Panc1 (cell line): Measurements from ENCODE around the gene NDUFAF3. TPM values are rescaled to one million over a fixed set of nuclear protein-coding genes. Genes with fewer than 3 reads are reported as not detected.
A peak's percentile ranks its signal among the peaks of the same experiment; 100 is the strongest.

Experiments
- ATAC-seq: fragments of 200-7000 bp; cut with Tn5 transposase; 2 replicates; pipeline ENCODE4 v1.9.1; 2020; ENCODE audit warnings: mild to moderate bottlenecking, moderate library complexity
- BruUV-seq: library from RNA; stranded (reverse); fragments of 400-500 nt; replicated peaks from 2 replicates; lab custom pipeline; 2021; lab: Mats Ljungman, UMichigan
- CTCF ChIA-PET: fragments of 300-600 bp; sonication (Branson Sonifier 250); formaldehyde crosslinking; loops from one replicate; lab custom pipeline; 2022; ENCODE audit warnings: antibody characterized with exemption; lab: Charles Lee
- POLR2A ChIA-PET: fragments of 300-600 bp; sonication (Branson Sonifier 250); formaldehyde crosslinking; loops from one replicate; lab custom pipeline; 2022; ENCODE audit warnings: antibody characterized with exemption; lab: Charles Lee
- DNase-seq: peaks from one replicate; pipeline ENCODE4 v3.0.0-alpha.2; 2010; ENCODE audit warnings: low read depth, low spot score
- H3K27ac ChIP-seq: 2 replicates; pipeline ENCODE4 v1.5.1; 2011; ENCODE audit warnings: mild to moderate bottlenecking, low read length, inconsistent platforms
- H3K27me3 ChIP-seq: fragments of 200-500 bp; sonication (Bioruptor generic); 2 replicates; pipeline ENCODE4 v1.6.0; 2014; ENCODE audit warnings: low read length, inconsistent platforms; ENCODE audit not compliant: control insufficient read depth, insufficient read depth
- H3K36me3 ChIP-seq: fragments of 200-500 bp; sonication (Bioruptor generic); 2 replicates; pipeline ENCODE4 v1.5.1; 2014; ENCODE audit warnings: inconsistent platforms, mild to moderate bottlenecking, low read length, moderate library complexity; ENCODE audit not compliant: control insufficient read depth, insufficient read depth
- H3K4me1 ChIP-seq: 2 replicates; pipeline ENCODE4 v1.5.1; 2011; ENCODE audit warnings: inconsistent platforms, mild to moderate bottlenecking, low read length, moderate library complexity; ENCODE audit not compliant: control insufficient read depth, insufficient read depth
- H3K4me3 ChIP-seq, 2 experiments: 2 replicates each; pipeline ENCODE4 v1.5.1; 2011 to 2012; ENCODE audit warnings: low read depth in 2 of 2, low read length in 2 of 2, mild to moderate bottlenecking in 2 of 2, inconsistent platforms in 1 of 2, moderate library complexity in 1 of 2
- H3K9me3 ChIP-seq: fragments of 200-500 bp; sonication (Bioruptor generic); 2 replicates; pipeline ENCODE4 v1.5.1; 2014; ENCODE audit warnings: low read depth, mild to moderate bottlenecking, inconsistent platforms, low read length, moderate library complexity; ENCODE audit not compliant: control insufficient read depth, insufficient read depth
- POLR2AphosphoS5 ChIP-seq: IDR thresholded peaks from 2 replicates; pipeline ENCODE4 v1.6.1; 2012; ENCODE audit warnings: mild to moderate bottlenecking, low read depth, low read length, moderate library complexity
- SIN3A ChIP-seq: IDR thresholded peaks from 2 replicates; pipeline ENCODE4 v1.6.1; 2012; ENCODE audit warnings: low read depth, mild to moderate bottlenecking, low read length, moderate library complexity, borderline replicate concordance; ENCODE audit not compliant: insufficient read depth
- TCF7L2 ChIP-seq: IDR thresholded peaks from 2 replicates; pipeline ENCODE4 v1.6.1; 2011; ENCODE audit warnings: mild to moderate bottlenecking, low read depth, low read length, inconsistent platforms
- in situ Hi-C: cut with HindIII; loops from 2 replicates; pipeline ENCODE4 v1.10.0; 2016; ENCODE audit warnings: low sequenced_read_pairs, low pct_unique_long_range_greater_than_20kb
- intact Hi-C: fragments of 100-400 bp; cut with micrococcal nuclease; formaldehyde crosslinking; loops from one replicate; pipeline ENCODE4 v1.10.0; 2022; ENCODE audit not compliant: unreplicated experiment
- total RNA-seq: library from RNA; stranded (reverse); gene quantifications from one replicate; pipeline ENCODE4 v1.2.1, GENCODE V29; 2021; ENCODE audit not compliant: unreplicated experiment
- TF ChIP-seq, protein P1 (sequence below): fragments of 450-650 bp; IDR thresholded peaks from 2 replicates; pipeline ENCODE4 v1.5.1; 2017; ENCODE audit warnings: mild to moderate bottlenecking
- TF ChIP-seq, protein P2 (sequence below), 2 experiments: IDR thresholded peaks; 2 replicates each; pipeline ENCODE4 v1.6.1; 2011 to 2012; ENCODE audit warnings: low read depth in 2 of 2, control low read depth in 1 of 2, low read length in 1 of 2, mild to moderate bottlenecking in 1 of 2, moderate library complexity in 1 of 2; ENCODE audit not compliant: insufficient read depth in 1 of 2

NDUFAF3 gene
- total RNA-seq, 1 experiment from 2014 or later, result 101 TPM

GRCh38 chr3:49001155-49001554 is 20.8 kb upstream of the NDUFAF3 start:
- H3K36me3 ChIP-seq, result no peaks in the 10 kb centered on the region
- H3K4me1 ChIP-seq, result peaks cover 10% of the 10 kb centered on the region
- H3K27me3 ChIP-seq, result no peaks in the 10 kb centered on the region
- intact Hi-C loops (no loop called here), in situ Hi-C loops (no loop called here)
- H3K27ac ChIP-seq, result peak overlapping the region; percentile 44; the same call in 1 of the 2 replicates
- no peak for DNase-seq
- BruUV-seq, result no TSS peak
- H3K9me3 ChIP-seq, result no peaks in the 10 kb centered on the region
- ATAC-seq, result no peak
- CTCF ChIA-PET, result no interaction called here
- POLR2A ChIA-PET, result no interaction called here
- no peak overlapping the region for H3K4me3 ChIP-seq
- TF ChIP-seq TCF7L2 (no peak), POLR2AphosphoS5 (no peak), SIN3A (no peak)
- TF ChIP-seq, protein P1, sequence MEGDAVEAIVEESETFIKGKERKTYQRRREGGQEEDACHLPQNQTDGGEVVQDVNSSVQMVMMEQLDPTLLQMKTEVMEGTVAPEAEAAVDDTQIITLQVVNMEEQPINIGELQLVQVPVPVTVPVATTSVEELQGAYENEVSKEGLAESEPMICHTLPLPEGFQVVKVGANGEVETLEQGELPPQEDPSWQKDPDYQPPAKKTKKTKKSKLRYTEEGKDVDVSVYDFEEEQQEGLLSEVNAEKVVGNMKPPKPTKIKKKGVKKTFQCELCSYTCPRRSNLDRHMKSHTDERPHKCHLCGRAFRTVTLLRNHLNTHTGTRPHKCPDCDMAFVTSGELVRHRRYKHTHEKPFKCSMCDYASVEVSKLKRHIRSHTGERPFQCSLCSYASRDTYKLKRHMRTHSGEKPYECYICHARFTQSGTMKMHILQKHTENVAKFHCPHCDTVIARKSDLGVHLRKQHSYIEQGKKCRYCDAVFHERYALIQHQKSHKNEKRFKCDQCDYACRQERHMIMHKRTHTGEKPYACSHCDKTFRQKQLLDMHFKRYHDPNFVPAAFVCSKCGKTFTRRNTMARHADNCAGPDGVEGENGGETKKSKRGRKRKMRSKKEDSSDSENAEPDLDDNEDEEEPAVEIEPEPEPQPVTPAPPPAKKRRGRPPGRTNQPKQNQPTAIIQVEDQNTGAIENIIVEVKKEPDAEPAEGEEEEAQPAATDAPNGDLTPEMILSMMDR, result no peak
- TF ChIP-seq, protein P2, sequence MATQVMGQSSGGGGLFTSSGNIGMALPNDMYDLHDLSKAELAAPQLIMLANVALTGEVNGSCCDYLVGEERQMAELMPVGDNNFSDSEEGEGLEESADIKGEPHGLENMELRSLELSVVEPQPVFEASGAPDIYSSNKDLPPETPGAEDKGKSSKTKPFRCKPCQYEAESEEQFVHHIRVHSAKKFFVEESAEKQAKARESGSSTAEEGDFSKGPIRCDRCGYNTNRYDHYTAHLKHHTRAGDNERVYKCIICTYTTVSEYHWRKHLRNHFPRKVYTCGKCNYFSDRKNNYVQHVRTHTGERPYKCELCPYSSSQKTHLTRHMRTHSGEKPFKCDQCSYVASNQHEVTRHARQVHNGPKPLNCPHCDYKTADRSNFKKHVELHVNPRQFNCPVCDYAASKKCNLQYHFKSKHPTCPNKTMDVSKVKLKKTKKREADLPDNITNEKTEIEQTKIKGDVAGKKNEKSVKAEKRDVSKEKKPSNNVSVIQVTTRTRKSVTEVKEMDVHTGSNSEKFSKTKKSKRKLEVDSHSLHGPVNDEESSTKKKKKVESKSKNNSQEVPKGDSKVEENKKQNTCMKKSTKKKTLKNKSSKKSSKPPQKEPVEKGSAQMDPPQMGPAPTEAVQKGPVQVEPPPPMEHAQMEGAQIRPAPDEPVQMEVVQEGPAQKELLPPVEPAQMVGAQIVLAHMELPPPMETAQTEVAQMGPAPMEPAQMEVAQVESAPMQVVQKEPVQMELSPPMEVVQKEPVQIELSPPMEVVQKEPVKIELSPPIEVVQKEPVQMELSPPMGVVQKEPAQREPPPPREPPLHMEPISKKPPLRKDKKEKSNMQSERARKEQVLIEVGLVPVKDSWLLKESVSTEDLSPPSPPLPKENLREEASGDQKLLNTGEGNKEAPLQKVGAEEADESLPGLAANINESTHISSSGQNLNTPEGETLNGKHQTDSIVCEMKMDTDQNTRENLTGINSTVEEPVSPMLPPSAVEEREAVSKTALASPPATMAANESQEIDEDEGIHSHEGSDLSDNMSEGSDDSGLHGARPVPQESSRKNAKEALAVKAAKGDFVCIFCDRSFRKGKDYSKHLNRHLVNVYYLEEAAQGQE (IDR thresholded peaks at IDR 0.05; ENCODE audit: insufficient read depth in 1 of 2, low read depth in 2 of 2, low read length in 1 of 2), result no peak

- Histone ChIP-seq H3K4me3 (no peak overlapping the region), H3K27me3 (no peaks in the 10 kb centered on the region), H3K9me3 (no peaks in the 10 kb centered on the region), H3K4me1 (peaks cover 16% of the 10 kb centered on the region), H3K36me3 (no peaks in the 10 kb centered on the region), H3K27ac (no peak overlapping the region)
- no peak for DNase-seq
- ATAC-seq, result no peak
- intact Hi-C loops, result no loop called here
- in situ Hi-C loops, result no loop called here
- BruUV-seq, result no TSS peak
- no peak for TF ChIP-seq TCF7L2
- TF ChIP-seq, protein P2 (IDR thresholded peaks at IDR 0.05; ENCODE audit: insufficient read depth in 1 of 2, low read depth in 2 of 2, low read length in 1 of 2), result no peak
- TF ChIP-seq SIN3A, result no peak
- TF ChIP-seq POLR2AphosphoS5, result no peak
- TF ChIP-seq, protein P1, result no peak
- CTCF ChIA-PET, result no interaction called here
- POLR2A ChIA-PET, result no interaction called here
These were observed 17.3 kb upstream of the NDUFAF3 start for GRCh38 chr3:49004352-49005302.
